ENCODE data around the gene LMAN2L.

DNA sequence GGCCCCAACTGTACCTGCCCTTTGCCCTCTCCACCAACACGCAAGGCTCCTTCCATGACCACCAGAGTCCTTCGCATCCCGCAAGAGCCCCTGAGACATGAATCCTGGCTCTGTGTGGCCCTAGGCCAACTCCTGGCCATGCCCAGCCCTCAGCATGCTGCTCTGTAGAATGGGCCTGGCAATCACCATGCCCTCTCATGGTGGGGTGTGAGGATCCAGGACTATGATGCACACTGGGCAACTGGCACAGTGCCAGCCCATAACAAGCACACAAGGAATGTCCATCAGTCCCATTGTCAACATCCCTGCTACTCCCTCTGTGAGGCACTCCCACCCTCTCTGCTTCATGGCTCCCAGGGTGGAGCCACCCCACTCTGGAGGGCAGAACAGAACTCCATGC is 52.6 kb downstream of the LMAN2L start:
- TF ChIP-seq, protein P1, sequence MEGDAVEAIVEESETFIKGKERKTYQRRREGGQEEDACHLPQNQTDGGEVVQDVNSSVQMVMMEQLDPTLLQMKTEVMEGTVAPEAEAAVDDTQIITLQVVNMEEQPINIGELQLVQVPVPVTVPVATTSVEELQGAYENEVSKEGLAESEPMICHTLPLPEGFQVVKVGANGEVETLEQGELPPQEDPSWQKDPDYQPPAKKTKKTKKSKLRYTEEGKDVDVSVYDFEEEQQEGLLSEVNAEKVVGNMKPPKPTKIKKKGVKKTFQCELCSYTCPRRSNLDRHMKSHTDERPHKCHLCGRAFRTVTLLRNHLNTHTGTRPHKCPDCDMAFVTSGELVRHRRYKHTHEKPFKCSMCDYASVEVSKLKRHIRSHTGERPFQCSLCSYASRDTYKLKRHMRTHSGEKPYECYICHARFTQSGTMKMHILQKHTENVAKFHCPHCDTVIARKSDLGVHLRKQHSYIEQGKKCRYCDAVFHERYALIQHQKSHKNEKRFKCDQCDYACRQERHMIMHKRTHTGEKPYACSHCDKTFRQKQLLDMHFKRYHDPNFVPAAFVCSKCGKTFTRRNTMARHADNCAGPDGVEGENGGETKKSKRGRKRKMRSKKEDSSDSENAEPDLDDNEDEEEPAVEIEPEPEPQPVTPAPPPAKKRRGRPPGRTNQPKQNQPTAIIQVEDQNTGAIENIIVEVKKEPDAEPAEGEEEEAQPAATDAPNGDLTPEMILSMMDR (conservative IDR thresholded peaks at IDR 0.05; ENCODE audit: low read depth, low read length), result no peak
- TF ChIP-seq EZH2 (IDR thresholded peaks at IDR 0.05; ENCODE audit: borderline replicate concordance, low read depth, low read length, poor library complexity, severe bottlenecking), result no peak

Data from A673 (cell line).